BJ (cell line): ENCODE data around the gene ZNF771. TPM values are rescaled to one million over a fixed set of nuclear protein-coding genes. Genes with fewer than 3 reads are reported as not detected.
"Not testable (repeated sequence)": the region's sequence is repeated elsewhere in the genome, so short reads cannot be mapped to it uniquely, and the experiment has no call there.

Experiments used
- CTCF ChIA-PET: fragments of 350-600 bp; formaldehyde crosslinking; extraction: SDS; loops from one replicate; lab custom pipeline; 2021; ENCODE audit warnings: antibody characterized with exemption, inconsistent platforms; lab: Yijun Ruan, JAX
- POLR2A ChIA-PET: fragments of 300-600 bp; sonication (Branson Sonifier 250); formaldehyde crosslinking; extraction: SDS; loops from one replicate; lab custom pipeline; 2021; ENCODE audit warnings: antibody characterized with exemption; lab: Charles Lee
- DNase-seq: peaks from one replicate; pipeline ENCODE4 v3.0.0-alpha.2; 2011; ENCODE audit warnings: low read depth
- H3K27me3 ChIP-seq: 2 replicates; pipeline ENCODE4 v1.6.0; 2011; ENCODE audit warnings: low read length; ENCODE audit not compliant: control insufficient read depth, insufficient read depth
- H3K36me3 ChIP-seq: 2 replicates; pipeline ENCODE4 v1.5.1; 2011; ENCODE audit warnings: low read length; ENCODE audit not compliant: control insufficient read depth, insufficient read depth
- H3K4me3 ChIP-seq: 2 replicates; pipeline ENCODE4 v1.5.1; 2011; ENCODE audit warnings: low read depth, mild to moderate bottlenecking, control low read depth, low read length
- CTCF ChIP-seq: IDR thresholded peaks from 2 replicates; pipeline ENCODE4 v1.5.1; 2011; ENCODE audit warnings: low read depth, mild to moderate bottlenecking, control low read depth, inconsistent platforms, low read length, moderate library complexity; ENCODE audit not compliant: insufficient read depth
- polyA plus RNA-seq: library from polyadenylated mRNA; depleted of rRNA; stranded (reverse); fragments of >200 nt; gene quantifications from 2 replicates; pipeline ENCODE4 v1.2.3, GENCODE V29; 2011

Gene ZNF771
- polyA plus RNA-seq, 1 experiment = 7.9 TPM

- DNase-seq = peak; percentile 41
- CTCF ChIA-PET = interaction anchor here (0.9 to 2.1 kb wide), 9 partner anchors 9 to 303 kb away, joined by 3 to 8 read pairs (median 5); partner anchors contain the start of genes ZNF771 and ZNF785
- POLR2A ChIA-PET = no interaction called here
- TF ChIP-seq CTCF = peak; percentile 16; the same call in 1 of the 2 replicates
- no peaks in the 10 kb centered on the region for H3K27me3 ChIP-seq
- peaks cover 4% of the 10 kb centered on the region for H3K36me3 ChIP-seq
- peak within 1 kb of the TSS; percentile 81 for H3K4me3 ChIP-seq
These were observed 12.0 kb upstream of the ZNF771 start, which contains the start of gene ZNF48 for GRCh38 chr16:30395155-30395991. Gene ZNF48 (plus strand): TSS chr16:30395420. CDS start chr16:30395795, 375 bp downstream.

- POLR2A ChIA-PET = no interaction called here
- no peak for DNase-seq
- no peak for TF ChIP-seq CTCF
- Histone ChIP-seq H3K36me3 (peaks cover 4% of the 10 kb centered on the region), H3K4me3 (peak overlapping the region; percentile 81), H3K27me3 (no peaks in the 10 kb centered on the region)
- CTCF ChIA-PET = interaction anchor here (1.1 to 2.1 kb wide), 6 partner anchors 9 to 27 kb away, joined by 3 to 8 read pairs (median 5); partner anchors contain the start of gene ZNF771
These were observed 11.3 kb upstream of the ZNF771 start for GRCh38 chr16:30395992-30396585.

GRCh38 chr16:30396627-30397026 lies 10.8 kb upstream of the ZNF771 start:
- POLR2A ChIA-PET, H3K4me3 ChIP-seq: not testable (repeated sequence)

GRCh38 chr16:30397056-30397455 lies 10.3 kb upstream of the ZNF771 start:
- DNase-seq = no peak
- ChIA-PET POLR2A (no interaction called here), CTCF (interaction anchor here (1.4 kb wide), 1 partner anchor 10 kb away, joined by 4 read pairs; the partner anchor contains the start of gene ZNF771)
- H3K4me3 ChIP-seq = no peak overlapping the region
- H3K36me3 ChIP-seq = peaks cover 4% of the 10 kb centered on the region
- H3K27me3 ChIP-seq = no peaks in the 10 kb centered on the region
- no peak for TF ChIP-seq CTCF

More at GRCh38 chr16:30396627-30397026, 10.8 kb upstream of the ZNF771 start:
- not testable (repeated sequence) for H3K36me3 ChIP-seq, DNase-seq, H3K27me3 ChIP-seq
- CTCF ChIA-PET = interaction anchor here (1.1 to 2.1 kb wide), 4 partner anchors 8 to 19 kb away, joined by 3 to 8 read pairs (median 6); partner anchors contain the start of gene ZNF771

GRCh38 chr16:30397776-30398660 lies 9.4 kb upstream of the ZNF771 start:
- Histone ChIP-seq H3K4me3 (no peak overlapping the region), H3K27me3 (no peaks in the 10 kb centered on the region), H3K36me3 (peaks cover 4% of the 10 kb centered on the region)
- POLR2A ChIA-PET = interaction anchor here (0.5 kb wide), 1 partner anchor 63 kb away, joined by 7 read pairs; no protein-coding TSS in a partner anchor
- no peak for TF ChIP-seq CTCF
- no peak for DNase-seq
- CTCF ChIA-PET = interaction anchor here (1.4 kb wide), 1 partner anchor 9 kb away, joined by 4 read pairs; the partner anchor contains the start of gene ZNF771
